Astrocyte (in vitro differentiated cells and primary cell): Measurements from ENCODE around the gene ACP6. TPM values are rescaled to one million over a fixed set of nuclear protein-coding genes. Genes with fewer than 3 reads are reported as not detected.

ENCODE experiments used
- DNase-seq: peaks from one replicate; pipeline ENCODE4 v3.0.0-alpha.2; 2010; ENCODE audit warnings: low read depth
- FAIRE-seq: peaks from 2 replicates; lab custom pipeline; 2011; peaks lifted over from hg19 to GRCh38; lab: Jason Lieb, UNC
- H2AFZ ChIP-seq: 2 replicates; pipeline ENCODE4 v1.6.0; 2012; ENCODE audit warnings: low read depth, low read length, inconsistent platforms
- H3K27ac ChIP-seq: 2 replicates; pipeline ENCODE4 v1.5.1; 2011; ENCODE audit warnings: low read depth, low read length, inconsistent platforms
- H3K27me3 ChIP-seq: 2 replicates; pipeline ENCODE4 v1.6.0; 2011; ENCODE audit warnings: low read length, inconsistent platforms; ENCODE audit not compliant: insufficient read depth
- H3K36me3 ChIP-seq: 2 replicates; pipeline ENCODE4 v1.5.1; 2011; ENCODE audit warnings: low read length, inconsistent platforms; ENCODE audit not compliant: insufficient read depth
- H3K4me1 ChIP-seq: 2 replicates; pipeline ENCODE4 v1.5.1; 2011; ENCODE audit warnings: low read length, inconsistent platforms; ENCODE audit not compliant: insufficient read depth
- H3K4me2 ChIP-seq: 2 replicates; pipeline ENCODE4 v1.6.0; 2012; ENCODE audit warnings: low read length, inconsistent platforms
- H3K4me3 ChIP-seq: 2 replicates; pipeline ENCODE4 v1.5.1; 2011; ENCODE audit warnings: low read depth, mild to moderate bottlenecking, low read length, inconsistent platforms; ENCODE audit not compliant: insufficient read depth
- H3K79me2 ChIP-seq: 2 replicates; pipeline ENCODE4 v1.6.0; 2012; ENCODE audit warnings: mild to moderate bottlenecking, low read length, inconsistent platforms; ENCODE audit not compliant: insufficient read depth
- H3K9ac ChIP-seq: 2 replicates; pipeline ENCODE4 v1.6.0; 2012; ENCODE audit warnings: mild to moderate bottlenecking, low read length, inconsistent platforms
- H3K9me3 ChIP-seq: 2 replicates; pipeline ENCODE4 v1.5.1; 2012; ENCODE audit warnings: low read depth, mild to moderate bottlenecking, low read length, inconsistent platforms; ENCODE audit not compliant: insufficient read depth
- H4K20me1 ChIP-seq: 2 replicates; pipeline ENCODE4 v1.6.0; 2012; ENCODE audit warnings: low read length, inconsistent platforms; ENCODE audit not compliant: insufficient read depth
- H3K27ac Mint-ChIP-seq: one replicate; pipeline ENCODE4 v1.8.0; 2021; ENCODE audit warnings: mild to moderate bottlenecking, mixed read lengths; ENCODE audit not compliant: unreplicated experiment
- H3K27me3 Mint-ChIP-seq: one replicate; pipeline ENCODE4 v1.8.0; 2021; ENCODE audit warnings: low read depth, mixed read lengths; ENCODE audit not compliant: unreplicated experiment
- H3K36me3 Mint-ChIP-seq: one replicate; pipeline ENCODE4 v1.8.0; 2021; ENCODE audit warnings: low read depth, mixed read lengths; ENCODE audit not compliant: unreplicated experiment
- H3K4me1 Mint-ChIP-seq: one replicate; pipeline ENCODE4 v1.8.0; 2021; ENCODE audit warnings: low read depth, mixed read lengths; ENCODE audit not compliant: unreplicated experiment
- H3K4me3 Mint-ChIP-seq: one replicate; pipeline ENCODE4 v1.8.0; 2021; ENCODE audit warnings: mild to moderate bottlenecking, moderate library complexity, mixed read lengths; ENCODE audit not compliant: unreplicated experiment
- H3K9me3 Mint-ChIP-seq: one replicate; pipeline ENCODE4 v1.8.0; 2021; ENCODE audit warnings: mild to moderate bottlenecking, mixed read lengths; ENCODE audit not compliant: unreplicated experiment
- EZH2 ChIP-seq: IDR thresholded peaks from 2 replicates; pipeline ENCODE4 v1.6.1; 2012; ENCODE audit warnings: mild to moderate bottlenecking, low read length, inconsistent platforms; ENCODE audit not compliant: insufficient read depth
- total RNA-seq: library from RNA; stranded (reverse); gene quantifications from 2 replicates; pipeline ENCODE4 v1.2.1, GENCODE V29; 2021
- TF ChIP-seq, protein P1 (sequence below): IDR thresholded peaks from 2 replicates; pipeline ENCODE4 v1.5.1; 2011; ENCODE audit warnings: low read depth, mild to moderate bottlenecking, inconsistent platforms, low read length, moderate library complexity; ENCODE audit not compliant: insufficient read depth

Gene ACP6
- total RNA-seq, 1 donor from 2014 or later: 17.5 TPM

DNA sequence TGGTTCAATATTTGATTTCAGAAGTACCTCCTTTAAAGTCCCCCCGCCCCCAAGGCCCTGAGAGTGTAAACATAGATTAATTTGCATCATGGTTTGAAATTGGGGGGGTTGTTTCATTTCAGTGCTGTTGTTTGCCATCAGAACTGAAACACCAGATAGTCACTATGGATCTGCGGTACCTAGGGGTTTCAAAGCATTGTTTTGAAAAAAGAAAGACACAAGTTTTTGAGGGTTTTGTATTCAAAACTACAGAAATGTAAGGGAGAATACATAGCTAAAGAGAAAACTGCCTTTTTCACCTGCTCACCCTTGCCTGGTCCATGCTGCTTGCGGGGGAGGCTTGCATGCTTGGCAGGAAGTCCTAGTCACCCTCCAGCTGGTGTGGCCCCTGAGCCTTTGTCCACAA lies 59.3 kb downstream of the ACP6 start:
- Histone ChIP-seq H3K27me3 (no peaks in the 10 kb centered on the region), H3K27ac (no peak overlapping the region), H3K4me2 (no peak overlapping the region), H2AFZ (no peak overlapping the region), H3K9ac (no peak overlapping the region), H3K4me3 (no peak overlapping the region), H3K4me1 (no peaks in the 10 kb centered on the region), H3K9me3 (no peaks in the 10 kb centered on the region), H3K36me3 (peaks cover 32% of the 10 kb centered on the region), H4K20me1 (no peaks in the 10 kb centered on the region), H3K79me2 (no peaks in the 10 kb centered on the region)
- Mint-ChIP-seq H3K27me3 (no peaks in the 10 kb centered on the region), H3K4me3 (no peak overlapping the region), H3K36me3 (peaks cover 28% of the 10 kb centered on the region), H3K9me3 (no peaks in the 10 kb centered on the region), H3K27ac (no peak overlapping the region), H3K4me1 (peaks cover 13% of the 10 kb centered on the region)
- no peak for DNase-seq
- FAIRE-seq: no peak
- TF ChIP-seq EZH2: no peak
- TF ChIP-seq, protein P1, sequence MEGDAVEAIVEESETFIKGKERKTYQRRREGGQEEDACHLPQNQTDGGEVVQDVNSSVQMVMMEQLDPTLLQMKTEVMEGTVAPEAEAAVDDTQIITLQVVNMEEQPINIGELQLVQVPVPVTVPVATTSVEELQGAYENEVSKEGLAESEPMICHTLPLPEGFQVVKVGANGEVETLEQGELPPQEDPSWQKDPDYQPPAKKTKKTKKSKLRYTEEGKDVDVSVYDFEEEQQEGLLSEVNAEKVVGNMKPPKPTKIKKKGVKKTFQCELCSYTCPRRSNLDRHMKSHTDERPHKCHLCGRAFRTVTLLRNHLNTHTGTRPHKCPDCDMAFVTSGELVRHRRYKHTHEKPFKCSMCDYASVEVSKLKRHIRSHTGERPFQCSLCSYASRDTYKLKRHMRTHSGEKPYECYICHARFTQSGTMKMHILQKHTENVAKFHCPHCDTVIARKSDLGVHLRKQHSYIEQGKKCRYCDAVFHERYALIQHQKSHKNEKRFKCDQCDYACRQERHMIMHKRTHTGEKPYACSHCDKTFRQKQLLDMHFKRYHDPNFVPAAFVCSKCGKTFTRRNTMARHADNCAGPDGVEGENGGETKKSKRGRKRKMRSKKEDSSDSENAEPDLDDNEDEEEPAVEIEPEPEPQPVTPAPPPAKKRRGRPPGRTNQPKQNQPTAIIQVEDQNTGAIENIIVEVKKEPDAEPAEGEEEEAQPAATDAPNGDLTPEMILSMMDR: no peak

DNA sequence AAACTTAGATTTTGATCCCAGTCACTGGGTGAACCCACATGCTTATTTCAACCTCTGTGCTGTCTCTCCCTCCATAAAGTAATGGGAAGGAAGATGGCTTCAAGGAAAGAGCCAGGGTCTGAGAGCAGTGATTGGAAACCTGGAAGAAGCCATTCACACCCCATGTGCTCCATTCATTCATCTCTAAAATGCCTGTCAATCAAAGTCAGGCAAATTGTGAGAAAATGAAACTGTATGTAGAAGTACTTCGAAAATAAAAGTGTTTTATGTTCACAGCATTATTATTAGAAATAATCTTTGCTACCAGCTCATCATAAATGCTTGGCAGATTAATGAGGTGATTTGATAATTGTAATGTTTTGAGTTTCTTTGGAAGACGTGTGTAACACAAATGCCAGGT lies 61.0 kb downstream of the ACP6 start:
- no peaks in the 10 kb centered on the region for H3K4me1 ChIP-seq
- peaks cover 24% of the 10 kb centered on the region for H3K36me3 Mint-ChIP-seq
- DNase-seq (no peak), FAIRE-seq (no peak)
- H3K4me2 ChIP-seq: no peak overlapping the region
- no peak overlapping the region for H3K9ac ChIP-seq
- no peak overlapping the region for H3K27ac Mint-ChIP-seq
- H3K27me3 ChIP-seq: no peaks in the 10 kb centered on the region
- H3K4me3 Mint-ChIP-seq: no peak overlapping the region
- peaks cover 5% of the 10 kb centered on the region for H4K20me1 ChIP-seq
- H3K27ac ChIP-seq: no peak overlapping the region
- no peaks in the 10 kb centered on the region for H3K9me3 ChIP-seq
- H3K4me1 Mint-ChIP-seq: peaks cover 25% of the 10 kb centered on the region
- H2AFZ ChIP-seq: no peak overlapping the region
- peaks cover 8% of the 10 kb centered on the region for H3K79me2 ChIP-seq
- H3K27me3 Mint-ChIP-seq: no peaks in the 10 kb centered on the region
- H3K9me3 Mint-ChIP-seq: no peaks in the 10 kb centered on the region
- TF ChIP-seq EZH2: no peak
- TF ChIP-seq, protein P1: no peak
- H3K4me3 ChIP-seq: no peak overlapping the region
- peaks cover 27% of the 10 kb centered on the region for H3K36me3 ChIP-seq

DNA sequence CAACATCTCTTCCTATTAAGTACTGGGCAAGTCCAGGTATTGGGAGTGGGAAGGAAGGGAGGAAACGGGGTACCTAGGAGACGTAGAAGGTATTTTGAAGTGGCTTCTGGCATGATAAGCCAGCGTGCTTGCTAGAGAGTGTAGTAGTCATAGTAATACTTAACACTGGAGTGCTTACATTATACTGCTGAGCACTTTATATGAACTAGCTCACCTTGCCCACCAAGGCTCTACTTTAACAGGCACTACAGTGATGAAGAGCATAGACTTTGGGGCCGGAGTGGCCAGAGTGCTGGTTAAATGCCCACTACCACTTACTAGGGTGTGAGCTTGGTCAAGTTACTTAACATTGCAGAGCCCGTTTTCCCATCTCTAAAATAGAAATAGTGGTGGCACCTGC lies 61.7 kb downstream of the ACP6 start:
- Histone ChIP-seq H3K4me3 (no peak overlapping the region), H4K20me1 (peaks cover 10% of the 10 kb centered on the region), H3K79me2 (peaks cover 15% of the 10 kb centered on the region), H3K9me3 (no peaks in the 10 kb centered on the region), H3K4me1 (no peaks in the 10 kb centered on the region), H3K27me3 (no peaks in the 10 kb centered on the region), H3K27ac (no peak overlapping the region), H3K36me3 (peaks cover 23% of the 10 kb centered on the region), H3K4me2 (no peak overlapping the region), H2AFZ (no peak overlapping the region), H3K9ac (no peak overlapping the region)
- no peak for TF ChIP-seq EZH2
- TF ChIP-seq, protein P1: no peak
- Mint-ChIP-seq H3K36me3 (peaks cover 24% of the 10 kb centered on the region), H3K27ac (no peak overlapping the region), H3K9me3 (no peaks in the 10 kb centered on the region), H3K27me3 (no peaks in the 10 kb centered on the region), H3K4me1 (peaks cover 25% of the 10 kb centered on the region), H3K4me3 (no peak overlapping the region)
- FAIRE-seq: no peak
- DNase-seq: no peak
